GM12891 (cell line): ENCODE data around the gene SHC4.

Source experiments
- DNase-seq: peaks from one replicate; pipeline ENCODE4 v3.0.0; 2011; ENCODE audit warnings: low spot score; ENCODE audit not compliant: insufficient read length
- FAIRE-seq: peaks from 2 replicates; lab custom pipeline; 2011; peaks lifted over from hg19 to GRCh38; lab: Jason Lieb, UNC
- PAX5 ChIP-seq: IDR thresholded peaks from 2 replicates; pipeline ENCODE4 v1.6.1; 2011; ENCODE audit warnings: low read length, moderate library complexity, mild to moderate bottlenecking; ENCODE audit not compliant: insufficient read depth, severe bottlenecking
- POLR2A ChIP-seq: IDR thresholded peaks from 2 replicates; pipeline ENCODE4 v1.6.1; 2011; ENCODE audit warnings: low read depth, low read length, control low read depth
- POLR2AphosphoS5 ChIP-seq: IDR thresholded peaks from 2 replicates; pipeline ENCODE4 v1.6.1; 2011; ENCODE audit warnings: low read depth, low read length, control low read depth
- POU2F2 ChIP-seq: IDR thresholded peaks from 2 replicates; pipeline ENCODE4 v1.6.1; 2011; ENCODE audit warnings: low read depth, mild to moderate bottlenecking, control low read depth, low read length, moderate library complexity
- SPI1 ChIP-seq: IDR thresholded peaks from 2 replicates; pipeline ENCODE4 v1.6.1; 2011; ENCODE audit warnings: low read depth, low read length, control low read depth
- TAF1 ChIP-seq: IDR thresholded peaks from 2 replicates; pipeline ENCODE4 v1.6.1; 2011; ENCODE audit warnings: low read depth, low read length, control low read depth

Gene SHC4

GRCh38 chr15:48810414-48811324 is 153.1 kb downstream of the SHC4 start, which contains the start of gene CEP152:
CEP152 (minus strand) TSS chr15:48811069; CDS start chr15:48805649, 5,420 bp downstream.
- TF ChIP-seq POLR2A (peak; percentile 72), PAX5 (peak; percentile 48), SPI1 (no peak), POLR2AphosphoS5 (peak; percentile 70), TAF1 (peak; percentile 42), POU2F2 (0 out of 2 replicates have a peak, but pooled peaks have one; percentile 14)
- DNase-seq = peak; percentile 64
- peak; percentile 98 for FAIRE-seq

- DNase-seq (no peak), FAIRE-seq (no peak)
These were observed 157.6 kb downstream of the SHC4 start for GRCh38 chr15:48806151-48806550.

GRCh38 chr15:48805591-48805990 is 158.1 kb downstream of the SHC4 start:
- FAIRE-seq = no peak
- DNase-seq = no peak
- TF ChIP-seq TAF1 (no peak), POU2F2 (no peak), POLR2AphosphoS5 (no peak), PAX5 (no peak), SPI1 (no peak), POLR2A (no peak)

More at GRCh38 chr15:48806151-48806550, 157.6 kb downstream of the SHC4 start:
- no peak for TF ChIP-seq POU2F2
- TF ChIP-seq POLR2AphosphoS5 = no peak
- TF ChIP-seq SPI1 = no peak
- no peak for TF ChIP-seq PAX5
- no peak for TF ChIP-seq POLR2A
- TF ChIP-seq TAF1 = no peak

GRCh38 chr15:48803877-48804276 is 159.8 kb downstream of the SHC4 start:
- DNase-seq (no peak), FAIRE-seq (no peak)
- no peak for TF ChIP-seq SPI1
- TF ChIP-seq POLR2A = no peak
- no peak for TF ChIP-seq TAF1
- TF ChIP-seq POLR2AphosphoS5 = no peak
- TF ChIP-seq PAX5 = no peak
- no peak for TF ChIP-seq POU2F2

GRCh38 chr15:48802867-48803266 is 160.9 kb downstream of the SHC4 start:
- TF ChIP-seq SPI1 = no peak
- no peak for TF ChIP-seq POLR2A
- no peak for TF ChIP-seq TAF1
- TF ChIP-seq PAX5 = no peak
- no peak for TF ChIP-seq POU2F2
- TF ChIP-seq POLR2AphosphoS5 = no peak
- FAIRE-seq (peak; percentile 66), DNase-seq (no peak)

- FAIRE-seq (peak; percentile 62), DNase-seq (no peak)
- TF ChIP-seq SPI1 = no peak
- TF ChIP-seq POLR2AphosphoS5 = no peak
- no peak for TF ChIP-seq TAF1
These were observed 161.5 kb downstream of the SHC4 start for GRCh38 chr15:48802257-48802656.

- TF ChIP-seq TAF1 (no peak), POU2F2 (no peak)
- FAIRE-seq (peak; percentile 85), DNase-seq (no peak)
These were observed 162.8 kb downstream of the SHC4 start for GRCh38 chr15:48800811-48801455.

- no peak for TF ChIP-seq SPI1
- no peak for TF ChIP-seq POLR2AphosphoS5
- no peak for TF ChIP-seq TAF1
- TF ChIP-seq POLR2A = no peak
- TF ChIP-seq POU2F2 = no peak
- no peak for TF ChIP-seq PAX5
- DNase-seq = no peak
- no peak for FAIRE-seq
These were observed 163.5 kb downstream of the SHC4 start for GRCh38 chr15:48800245-48800644.

GRCh38 chr15:48798319-48798718 is 165.4 kb downstream of the SHC4 start:
- FAIRE-seq (no peak), DNase-seq (no peak)
- TF ChIP-seq PAX5 (no peak), POLR2AphosphoS5 (no peak), TAF1 (no peak), POU2F2 (no peak), SPI1 (no peak), POLR2A (no peak)
